Loucy (cell line): ENCODE data around the gene PDGFD.

Source experiments
- EZH2phosphoT487 ChIP-seq: fragments of 200-600 bp; IDR thresholded peaks from 2 replicates; pipeline ENCODE4 v1.6.1; 2018; ENCODE audit warnings: antibody characterized with exemption, mild to moderate bottlenecking, moderate library complexity, borderline replicate concordance
- TF ChIP-seq, protein P1 (sequence below): fragments of 200-600 bp; sonication (generic); conservative IDR thresholded peaks from 2 replicates; pipeline ENCODE4 v1.5.1; 2014; ENCODE audit warnings: mild to moderate bottlenecking, antibody characterized with exemption, low read length

DNA sequence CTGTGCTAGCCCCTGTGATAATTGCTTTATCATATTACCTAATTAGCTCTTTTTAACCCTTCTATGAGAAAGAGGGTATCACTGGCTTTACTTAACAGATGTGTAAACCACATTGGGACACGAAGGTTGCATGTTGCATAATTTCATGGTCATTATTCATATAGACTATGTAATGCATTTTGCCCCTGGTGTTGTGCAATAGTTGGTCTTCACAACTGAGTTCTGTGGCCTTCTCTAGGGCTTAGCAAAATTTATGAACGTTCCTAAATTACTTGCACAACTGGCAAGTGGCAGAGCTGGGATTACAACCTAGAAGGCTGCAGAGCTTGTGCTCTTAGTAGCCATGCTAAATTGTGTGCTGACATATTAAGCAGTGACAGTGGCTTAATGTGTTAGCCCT lies 34.6 kb upstream of the PDGFD start:
- TF ChIP-seq, protein P1, sequence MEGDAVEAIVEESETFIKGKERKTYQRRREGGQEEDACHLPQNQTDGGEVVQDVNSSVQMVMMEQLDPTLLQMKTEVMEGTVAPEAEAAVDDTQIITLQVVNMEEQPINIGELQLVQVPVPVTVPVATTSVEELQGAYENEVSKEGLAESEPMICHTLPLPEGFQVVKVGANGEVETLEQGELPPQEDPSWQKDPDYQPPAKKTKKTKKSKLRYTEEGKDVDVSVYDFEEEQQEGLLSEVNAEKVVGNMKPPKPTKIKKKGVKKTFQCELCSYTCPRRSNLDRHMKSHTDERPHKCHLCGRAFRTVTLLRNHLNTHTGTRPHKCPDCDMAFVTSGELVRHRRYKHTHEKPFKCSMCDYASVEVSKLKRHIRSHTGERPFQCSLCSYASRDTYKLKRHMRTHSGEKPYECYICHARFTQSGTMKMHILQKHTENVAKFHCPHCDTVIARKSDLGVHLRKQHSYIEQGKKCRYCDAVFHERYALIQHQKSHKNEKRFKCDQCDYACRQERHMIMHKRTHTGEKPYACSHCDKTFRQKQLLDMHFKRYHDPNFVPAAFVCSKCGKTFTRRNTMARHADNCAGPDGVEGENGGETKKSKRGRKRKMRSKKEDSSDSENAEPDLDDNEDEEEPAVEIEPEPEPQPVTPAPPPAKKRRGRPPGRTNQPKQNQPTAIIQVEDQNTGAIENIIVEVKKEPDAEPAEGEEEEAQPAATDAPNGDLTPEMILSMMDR = no peak
- no peak for TF ChIP-seq EZH2phosphoT487
